DMS 273 treated with DMSO at 0.1 percent for 48 hours (cell line): ENCODE data around the gene CCDC93.
"Not testable (repeated sequence)": the region's sequence is repeated elsewhere in the genome, so short reads cannot be mapped to it uniquely, and the experiment has no call there.

Experiments
- DNase-seq: peaks from one replicate; lab custom pipeline; 2025; lab: John Stamatoyannopoulos, UW

The CCDC93 gene

GRCh38 chr2:117956036-117956796 is 57.7 kb downstream of the CCDC93 start:
- DNase-seq: no peak

- DNase-seq: no peak
These were observed 60.6 kb downstream of the CCDC93 start for GRCh38 chr2:117953231-117953630.

GRCh38 chr2:117952701-117953100 is 61.2 kb downstream of the CCDC93 start:
- no peak for DNase-seq

- no peak for DNase-seq
These were observed 61.6 kb downstream of the CCDC93 start for GRCh38 chr2:117952228-117952627.

- no peak for DNase-seq
These were observed 64.1 kb downstream of the CCDC93 start for GRCh38 chr2:117949806-117950205.

GRCh38 chr2:117948615-117949014 is 65.3 kb downstream of the CCDC93 start:
- DNase-seq: no peak

- no peak for DNase-seq
These were observed 68.6 kb downstream of the CCDC93 start for GRCh38 chr2:117945296-117945695.

GRCh38 chr2:117944816-117945215 is 69.1 kb downstream of the CCDC93 start:
- no peak for DNase-seq

- DNase-seq: no peak
These were observed 70.7 kb downstream of the CCDC93 start for GRCh38 chr2:117943013-117943672.

GRCh38 chr2:117942551-117942950 is 71.3 kb downstream of the CCDC93 start:
- DNase-seq: no peak

GRCh38 chr2:117941693-117942092 is 72.2 kb downstream of the CCDC93 start:
- no peak for DNase-seq

- DNase-seq: no peak
These were observed 73.4 kb downstream of the CCDC93 start for GRCh38 chr2:117940436-117940835.

GRCh38 chr2:117938611-117939010 is 75.3 kb downstream of the CCDC93 start:
- no peak for DNase-seq

GRCh38 chr2:117936871-117937428 is 76.9 kb downstream of the CCDC93 start:
- no peak for DNase-seq

- DNase-seq: no peak
These were observed 77.9 kb downstream of the CCDC93 start for GRCh38 chr2:117935954-117936353.

- no peak for DNase-seq
These were observed 78.4 kb downstream of the CCDC93 start for GRCh38 chr2:117935456-117935855.

GRCh38 chr2:117933884-117934354 is 80.0 kb downstream of the CCDC93 start:
- DNase-seq: no peak

- DNase-seq: no peak
These were observed 81.9 kb downstream of the CCDC93 start for GRCh38 chr2:117931978-117932377.

GRCh38 chr2:117931266-117931665 is 82.6 kb downstream of the CCDC93 start:
- DNase-seq: no peak

- DNase-seq: no peak
These were observed 83.1 kb downstream of the CCDC93 start for GRCh38 chr2:117930775-117931174.

GRCh38 chr2:117923471-117923870 is 90.4 kb downstream of the CCDC93 start:
- not testable (repeated sequence) for DNase-seq

- no peak for DNase-seq
These were observed 92.3 kb downstream of the CCDC93 start for GRCh38 chr2:117921520-117921919.

- DNase-seq: no peak
These were observed 95.3 kb downstream of the CCDC93 start for GRCh38 chr2:117918608-117919007.
